Adrenal gland (tissue), 5 donors: ENCODE results near the gene SSH2.

Experiments
- POLR2A ChIP-seq, 2 donors: fragments of 450-650 bp; IDR thresholded peaks; one replicate each; pipeline ENCODE4 v1.6.1; 2017; ENCODE audit warnings: antibody characterized with exemption in 2 of 2, mild to moderate bottlenecking in 2 of 2, moderate library complexity in 1 of 2
- TF ChIP-seq, protein P1 (sequence below), 6 experiments: fragments of 450-650 bp in 4 of 6; fragments of 200-600 bp in 2 of 6; sonication (generic) in 1 of 6; IDR thresholded peaks; 1 replicate in 5 of 6; 2 replicates in 1 of 6; pipeline versions ENCODE4 v1.5.1 to v1.8.0; 2016 to 2021; ENCODE audit warnings: antibody characterized with exemption in 6 of 6, mild to moderate bottlenecking in 2 of 6, moderate library complexity in 1 of 6
- donor health status: DM: no; HTN: no; CAD: no.

DNA sequence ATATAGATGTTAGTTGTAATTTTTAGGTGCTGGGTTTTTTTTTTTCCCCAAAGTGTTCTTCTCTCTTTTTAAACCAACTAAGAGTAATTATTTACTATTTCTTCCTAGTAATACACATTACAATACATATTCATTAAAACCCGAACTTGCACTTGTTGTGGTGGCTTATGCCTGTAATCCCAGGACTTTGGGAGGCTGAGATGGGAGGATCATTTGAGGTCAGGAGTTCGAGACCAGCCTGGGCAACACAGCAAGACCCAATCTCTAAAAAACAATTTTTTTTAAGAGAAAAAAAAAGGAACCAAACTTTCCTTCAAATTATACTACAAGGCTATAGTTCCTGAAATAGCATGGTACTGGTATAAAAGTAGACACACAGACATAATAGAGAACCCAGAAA lies 15.3 kb upstream of the SSH2 start:
- TF ChIP-seq, protein P1, sequence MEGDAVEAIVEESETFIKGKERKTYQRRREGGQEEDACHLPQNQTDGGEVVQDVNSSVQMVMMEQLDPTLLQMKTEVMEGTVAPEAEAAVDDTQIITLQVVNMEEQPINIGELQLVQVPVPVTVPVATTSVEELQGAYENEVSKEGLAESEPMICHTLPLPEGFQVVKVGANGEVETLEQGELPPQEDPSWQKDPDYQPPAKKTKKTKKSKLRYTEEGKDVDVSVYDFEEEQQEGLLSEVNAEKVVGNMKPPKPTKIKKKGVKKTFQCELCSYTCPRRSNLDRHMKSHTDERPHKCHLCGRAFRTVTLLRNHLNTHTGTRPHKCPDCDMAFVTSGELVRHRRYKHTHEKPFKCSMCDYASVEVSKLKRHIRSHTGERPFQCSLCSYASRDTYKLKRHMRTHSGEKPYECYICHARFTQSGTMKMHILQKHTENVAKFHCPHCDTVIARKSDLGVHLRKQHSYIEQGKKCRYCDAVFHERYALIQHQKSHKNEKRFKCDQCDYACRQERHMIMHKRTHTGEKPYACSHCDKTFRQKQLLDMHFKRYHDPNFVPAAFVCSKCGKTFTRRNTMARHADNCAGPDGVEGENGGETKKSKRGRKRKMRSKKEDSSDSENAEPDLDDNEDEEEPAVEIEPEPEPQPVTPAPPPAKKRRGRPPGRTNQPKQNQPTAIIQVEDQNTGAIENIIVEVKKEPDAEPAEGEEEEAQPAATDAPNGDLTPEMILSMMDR (IDR thresholded peaks at IDR 0.05), result no peak
- TF ChIP-seq POLR2A (IDR thresholded peaks at IDR 0.05), result no peak
